Neuronal stem cell (in vitro differentiated cells): ENCODE data around the gene TMEM39B.
"Not testable (repeated sequence)": the region's sequence is repeated elsewhere in the genome, so short reads cannot be mapped to it uniquely, and the experiment has no call there.

Experiments
- DNase-seq: peaks from one replicate; pipeline ENCODE4 v3.0.0-alpha.2; 2013; ENCODE audit warnings: low spot score
- H2AFZ ChIP-seq: one replicate; pipeline ENCODE4 v1.6.1; 2013; ENCODE audit warnings: mild to moderate bottlenecking, low read length, inconsistent platforms
- H2AK5ac ChIP-seq: 2 replicates; pipeline ENCODE4 v1.6.1; 2013; ENCODE audit warnings: low read depth, mild to moderate bottlenecking, inconsistent platforms, low read length, moderate library complexity, mixed read lengths
- H2BK120ac ChIP-seq: 2 replicates; pipeline ENCODE4 v1.6.1; 2013; ENCODE audit warnings: low read depth, mild to moderate bottlenecking, inconsistent platforms, low read length, moderate library complexity, mixed read lengths
- H2BK12ac ChIP-seq: one replicate; pipeline ENCODE4 v1.6.1; 2013; ENCODE audit warnings: low read length, inconsistent platforms
- H2BK15ac ChIP-seq: 2 replicates; pipeline ENCODE4 v1.6.1; 2013; ENCODE audit warnings: mild to moderate bottlenecking, low read length, inconsistent platforms, mixed read lengths
- H2BK5ac ChIP-seq: one replicate; pipeline ENCODE4 v1.6.1; 2013; ENCODE audit warnings: inconsistent platforms, mild to moderate bottlenecking, low read length, moderate library complexity
- H3K14ac ChIP-seq: one replicate; pipeline ENCODE4 v1.6.1; 2013; ENCODE audit warnings: low read length, inconsistent platforms
- H3K18ac ChIP-seq: 2 replicates; pipeline ENCODE4 v1.6.1; 2013; ENCODE audit warnings: low read length, inconsistent platforms
- H3K23ac ChIP-seq: 2 replicates; pipeline ENCODE4 v1.6.1; 2013; ENCODE audit warnings: low read depth, mild to moderate bottlenecking, mixed read lengths, low read length, inconsistent platforms; ENCODE audit not compliant: poor library complexity
- H3K27ac ChIP-seq: replicated peaks from 3 replicates; pipeline ENCODE4 v1.5.1; 2013; ENCODE audit warnings: low read length, inconsistent platforms
- H3K27me3 ChIP-seq, 3 experiments: 2 replicates each; pipeline ENCODE4 v1.6.1; 2013; ENCODE audit warnings: low read length in 3 of 3, mild to moderate bottlenecking in 2 of 3, inconsistent platforms in 1 of 3, low read depth in 1 of 3, mixed read lengths in 1 of 3, moderate library complexity in 1 of 3; ENCODE audit not compliant: control insufficient read depth in 3 of 3, insufficient read depth in 3 of 3
- H3K36me3 ChIP-seq, 2 donors: replicated peaks in 1 of 2; 2 replicates each; pipeline ENCODE4 v1.6.1; 2013; ENCODE audit warnings: low read length in 2 of 2; ENCODE audit not compliant: control insufficient read depth in 2 of 2, insufficient read depth in 2 of 2
- H3K4ac ChIP-seq: 2 replicates; pipeline ENCODE4 v1.6.1; 2013; ENCODE audit warnings: inconsistent platforms, mild to moderate bottlenecking, low read length, moderate library complexity
- H3K4me1 ChIP-seq, 2 donors: 1 replicate in 1 of 2; 2 replicates in 1 of 2; pipeline ENCODE4 v1.6.1; 2013; ENCODE audit warnings: low read length in 2 of 2, low read depth in 1 of 2; ENCODE audit not compliant: control insufficient read depth in 2 of 2, insufficient read depth in 1 of 2
- H3K4me2 ChIP-seq: one replicate; pipeline ENCODE4 v1.6.1; 2013; ENCODE audit warnings: mild to moderate bottlenecking, low read length, inconsistent platforms; ENCODE audit not compliant: insufficient read depth, poor library complexity, severe bottlenecking
- H3K4me3 ChIP-seq, 2 donors: 2 replicates each; pipeline ENCODE4 v1.5.1; 2013; ENCODE audit warnings: low read length in 2 of 2, mild to moderate bottlenecking in 2 of 2, inconsistent platforms in 1 of 2, moderate library complexity in 1 of 2
- H3K79me1 ChIP-seq: one replicate; pipeline ENCODE4 v1.6.1; 2013; ENCODE audit warnings: low read depth, mild to moderate bottlenecking, inconsistent platforms, low read length, moderate library complexity
- H3K9ac ChIP-seq: one replicate; pipeline ENCODE4 v1.6.1; 2013; ENCODE audit warnings: mild to moderate bottlenecking, low read depth, low read length, inconsistent platforms; ENCODE audit not compliant: poor library complexity
- H3K9me3 ChIP-seq, 2 donors: replicated peaks in 1 of 2; 2 replicates each; pipeline versions ENCODE3 to v1.6.1; 2013; ENCODE audit warnings: low read length in 2 of 2, mild to moderate bottlenecking in 2 of 2, inconsistent platforms in 1 of 2, low read depth in 1 of 2, mixed read lengths in 1 of 2, moderate library complexity in 1 of 2; ENCODE audit not compliant: control insufficient read depth in 2 of 2, insufficient read depth in 1 of 2
- H4K8ac ChIP-seq: one replicate; pipeline ENCODE4 v1.6.1; 2013; ENCODE audit warnings: low read depth, mild to moderate bottlenecking, inconsistent platforms, low read length, moderate library complexity
- H4K91ac ChIP-seq: one replicate; pipeline ENCODE4 v1.6.1; 2013; ENCODE audit warnings: low read length, low read depth, mild to moderate bottlenecking, inconsistent platforms; ENCODE audit not compliant: poor library complexity
- WGBS, 2 donors: extraction: QIAGEN DNeasy Blood & Tissue Kit; methylation state at CpG; one replicate each; pipeline ENCODE4 v1.1.7; 2013; ENCODE audit warnings: missing lambda C conversion rate in 2 of 2, mixed read lengths in 1 of 2; ENCODE audit not compliant: insufficient read length in 2 of 2, insufficient replicate concordance in 1 of 2; ENCODE audit errors: extremely low coverage in 2 of 2; 5-methylcytosine and 5-hydroxymethylcytosine counted together

TMEM39B gene

DNA sequence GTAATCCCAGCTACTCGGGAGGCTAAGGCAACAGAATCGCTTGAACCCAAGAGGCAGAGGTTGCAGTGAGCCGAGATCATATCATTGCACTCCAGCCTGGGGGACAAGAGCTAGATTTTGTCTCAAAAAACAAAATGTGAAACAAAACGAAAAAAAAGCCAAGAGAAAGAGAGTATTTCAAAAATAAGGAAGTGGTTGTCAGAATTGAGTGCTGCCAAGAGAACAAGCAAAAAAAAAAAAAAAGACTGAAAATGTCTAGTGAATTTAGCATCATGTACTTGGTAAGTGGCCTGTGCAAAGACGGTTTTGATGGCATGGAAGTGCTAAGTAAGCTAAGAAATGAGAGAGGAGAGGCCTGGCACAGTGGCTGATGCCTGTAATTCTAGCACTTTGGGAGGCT is 49.4 kb downstream of the TMEM39B start:
- no CpG with 5 or more reads among the region's 5 CpGs for WGBS, 2 donors

DNA sequence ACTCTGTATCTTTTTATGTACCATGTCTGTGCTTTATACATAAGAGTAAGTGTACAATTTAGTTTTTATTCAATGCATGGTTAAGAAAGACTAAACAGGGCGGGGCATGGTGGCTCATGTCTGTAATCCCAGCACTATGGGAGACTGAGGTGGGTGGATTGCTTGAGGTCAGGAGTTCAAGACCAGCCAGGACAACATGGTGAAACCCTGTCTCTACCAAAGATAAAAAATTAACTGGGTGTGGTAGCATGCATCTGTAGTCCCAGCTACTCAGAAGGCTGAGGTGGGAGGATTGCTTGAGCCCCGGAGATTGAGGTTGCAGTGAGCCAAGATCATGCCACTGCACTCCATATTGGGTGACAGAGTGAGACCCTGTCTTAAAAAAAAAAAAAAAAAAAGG is 50.6 kb downstream of the TMEM39B start:
- H2AFZ ChIP-seq, H3K4me3 ChIP-seq, H2AK5ac ChIP-seq, H2BK12ac ChIP-seq, H3K9ac ChIP-seq, H3K4ac ChIP-seq, H2BK120ac ChIP-seq, H3K9me3 ChIP-seq, DNase-seq, H2BK15ac ChIP-seq, H3K27ac ChIP-seq, H2BK5ac ChIP-seq, H4K8ac ChIP-seq, H3K18ac ChIP-seq, H3K27me3 ChIP-seq, H3K4me2 ChIP-seq, H3K14ac ChIP-seq, H3K36me3 ChIP-seq, H3K23ac ChIP-seq, H3K79me1 ChIP-seq, H4K91ac ChIP-seq: not testable (repeated sequence)
- H3K4me1 ChIP-seq, result peaks cover 6 to 16% of the 10 kb centered on the region in 2 donors
- WGBS, 2 donors, result no CpG with 5 or more reads among the region's 2 CpGs

More for the DNA sequence above, 49.4 kb downstream of the TMEM39B start:
- Histone ChIP-seq H2BK120ac (no peak overlapping the region), H4K91ac (no peak overlapping the region), H3K18ac (no peak overlapping the region), H3K4me1 (peaks cover 2 to 6% of the 10 kb centered on the region in 2 donors), H2BK15ac (no peak overlapping the region), H3K14ac (no peak overlapping the region), H3K79me1 (peaks cover 8% of the 10 kb centered on the region), H2AFZ (no peak overlapping the region), H2BK5ac (no peak overlapping the region), H3K36me3 (no peaks in the 10 kb centered on the region), H3K23ac (no peak overlapping the region), H3K27ac (no peak overlapping the region), H2BK12ac (no peak overlapping the region), H2AK5ac (no peak overlapping the region), H3K27me3 (no peaks in the 10 kb centered on the region), H4K8ac (no peak overlapping the region), H3K4ac (no peak overlapping the region), H3K9ac (no peak overlapping the region), H3K9me3 (no peaks in the 10 kb centered on the region), H3K4me3 (no peak overlapping the region), H3K4me2 (no peak overlapping the region)
- DNase-seq, result no peak

DNA sequence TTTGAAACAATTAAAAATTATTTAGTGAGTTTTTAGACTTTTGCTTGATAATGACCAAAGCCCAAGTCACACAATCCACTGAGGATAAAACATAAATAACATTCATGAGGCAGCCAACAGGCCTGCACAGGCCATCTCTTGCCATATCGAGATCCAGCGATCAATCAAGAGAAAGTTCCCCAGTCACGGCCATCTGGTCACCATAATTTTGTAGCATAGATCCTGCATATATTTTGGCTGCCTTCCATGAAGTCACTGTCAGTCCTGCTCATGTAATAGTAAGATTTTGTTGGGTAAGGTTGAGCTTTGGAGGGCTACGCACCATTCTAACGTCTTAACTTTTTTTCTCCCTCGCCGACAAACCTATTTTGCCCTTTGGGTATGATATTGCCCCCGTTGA is 52.6 kb downstream of the TMEM39B start:
- no peaks in the 10 kb centered on the region for H3K9me3 ChIP-seq

DNA sequence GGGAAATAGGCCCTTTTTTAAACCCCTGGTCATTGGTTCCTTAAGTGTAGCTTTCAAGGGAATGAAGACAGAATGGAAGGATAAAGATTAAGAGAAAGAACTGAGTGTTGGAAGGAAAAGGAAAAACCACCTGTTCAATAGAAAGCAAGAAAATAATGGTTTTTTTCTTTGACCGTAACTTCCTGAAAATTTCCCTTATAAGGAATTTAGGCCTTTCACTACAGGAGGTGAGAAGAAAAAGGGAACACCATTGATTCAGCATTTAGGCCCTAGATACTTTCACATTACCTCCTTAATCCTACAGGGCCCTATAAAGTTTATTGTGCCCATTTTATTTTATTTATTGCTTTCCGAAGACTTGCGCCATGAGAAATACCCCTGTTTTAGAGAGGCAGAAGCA is 54.0 kb downstream of the TMEM39B start:
- Histone ChIP-seq H3K18ac (no peak overlapping the region), H2BK120ac (no peak overlapping the region), H3K14ac (no peak overlapping the region), H3K79me1 (peaks cover 4% of the 10 kb centered on the region), H2AK5ac (no peak overlapping the region), H3K36me3 (peaks cover 0 to 19% of the 10 kb centered on the region in 2 donors), H3K4me2 (no peak overlapping the region), H2BK15ac (no peak overlapping the region), H2BK12ac (no peak overlapping the region), H3K23ac (no peak overlapping the region), H3K27me3 (no peaks in the 10 kb centered on the region), H3K4me1 (peaks cover 8 to 22% of the 10 kb centered on the region in 2 donors), H3K27ac (no peak overlapping the region), H3K4ac (no peak overlapping the region), H3K9ac (no peak overlapping the region), H3K4me3 (no peak overlapping the region), H2AFZ (no peak overlapping the region), H3K9me3 (no peaks in the 10 kb centered on the region), H2BK5ac (no peak overlapping the region), H4K8ac (no peak overlapping the region), H4K91ac (no peak overlapping the region)
- DNase-seq, result no peak
- WGBS, 2 donors, result no CpG with 5 or more reads among the region's 3 CpGs

More for the DNA sequence above, 52.6 kb downstream of the TMEM39B start:
- Histone ChIP-seq H3K4me2 (no peak overlapping the region), H3K4ac (no peak overlapping the region), H3K27me3 (no peaks in the 10 kb centered on the region), H3K23ac (no peak overlapping the region), H2AK5ac (no peak overlapping the region), H3K79me1 (peaks cover 10% of the 10 kb centered on the region), H2BK120ac (no peak overlapping the region), H2AFZ (no peak overlapping the region), H3K36me3 (peaks cover 0 to 6% of the 10 kb centered on the region in 2 donors), H3K14ac (no peak overlapping the region), H3K4me3 (no peak overlapping the region), H3K18ac (no peak overlapping the region), H4K8ac (no peak overlapping the region), H3K9ac (no peak overlapping the region), H2BK12ac (no peak overlapping the region), H3K27ac (no peak overlapping the region), H2BK15ac (no peak overlapping the region), H2BK5ac (no peak overlapping the region), H3K4me1 (peaks cover 8 to 22% of the 10 kb centered on the region in 2 donors), H4K91ac (no peak overlapping the region)
- DNase-seq, result no peak
- no CpG with 5 or more reads among the region's 8 CpGs for WGBS, 2 donors
